Measurements from ENCODE around the gene LYSMD2. TPM values are rescaled to one million over a fixed set of nuclear protein-coding genes. Genes with fewer than 3 reads are reported as not detected.

LYSMD2 gene
- total and polyA plus RNA-seq, 9 of the 15 experiments (the other 6 are each of a cell fraction or from before 2014, with no cell fraction given): 4.3 to 30.3 (median 9.8) TPM

- BruUV-seq (replicated peaks): no TSS peak
- TF ChIP-seq POLR2A (conservative IDR thresholded peaks at IDR 0.05) (no peak), FOXO4 (CRISPR knock-in tag; IDR thresholded peaks at IDR 0.05) (no peak), ZBTB5 (IDR thresholded peaks at IDR 0.05) (no peak), ETV6 (IDR thresholded peaks at IDR 0.05; ENCODE audit: borderline replicate concordance in 1 of 2, low read depth in 2 of 2, low read length in 1 of 2) (no peak), ETV6 (CRISPR knock-in tag; IDR thresholded peaks at IDR 0.05; ENCODE audit: borderline replicate concordance) (no peak), YY1 (IDR thresholded peaks at IDR 0.05; ENCODE audit: borderline replicate concordance in 1 of 3, control insufficient read depth in 1 of 3, extremely low read depth in 1 of 3, insufficient read depth in 3 of 3, insufficient read length in 1 of 3, insufficient replicate concordance in 2 of 3, low read depth in 1 of 3, low read length in 2 of 3) (no peak), TFAM (CRISPR knock-in tag; conservative IDR thresholded peaks at IDR 0.05) (no peak), ZNF655 (CRISPR knock-in tag; IDR thresholded peaks at IDR 0.05) (no peak), TOE1 (IDR thresholded peaks at IDR 0.05; ENCODE audit: borderline replicate concordance) (no peak), TOE1 (CRISPR knock-in tag; IDR thresholded peaks at IDR 0.05; ENCODE audit: borderline replicate concordance, low read depth) (no peak), ETS2 (tag; IDR thresholded peaks at IDR 0.05; ENCODE audit: borderline replicate concordance, poor library complexity, severe bottlenecking) (no peak)
- TF ChIP-seq, protein P1, sequence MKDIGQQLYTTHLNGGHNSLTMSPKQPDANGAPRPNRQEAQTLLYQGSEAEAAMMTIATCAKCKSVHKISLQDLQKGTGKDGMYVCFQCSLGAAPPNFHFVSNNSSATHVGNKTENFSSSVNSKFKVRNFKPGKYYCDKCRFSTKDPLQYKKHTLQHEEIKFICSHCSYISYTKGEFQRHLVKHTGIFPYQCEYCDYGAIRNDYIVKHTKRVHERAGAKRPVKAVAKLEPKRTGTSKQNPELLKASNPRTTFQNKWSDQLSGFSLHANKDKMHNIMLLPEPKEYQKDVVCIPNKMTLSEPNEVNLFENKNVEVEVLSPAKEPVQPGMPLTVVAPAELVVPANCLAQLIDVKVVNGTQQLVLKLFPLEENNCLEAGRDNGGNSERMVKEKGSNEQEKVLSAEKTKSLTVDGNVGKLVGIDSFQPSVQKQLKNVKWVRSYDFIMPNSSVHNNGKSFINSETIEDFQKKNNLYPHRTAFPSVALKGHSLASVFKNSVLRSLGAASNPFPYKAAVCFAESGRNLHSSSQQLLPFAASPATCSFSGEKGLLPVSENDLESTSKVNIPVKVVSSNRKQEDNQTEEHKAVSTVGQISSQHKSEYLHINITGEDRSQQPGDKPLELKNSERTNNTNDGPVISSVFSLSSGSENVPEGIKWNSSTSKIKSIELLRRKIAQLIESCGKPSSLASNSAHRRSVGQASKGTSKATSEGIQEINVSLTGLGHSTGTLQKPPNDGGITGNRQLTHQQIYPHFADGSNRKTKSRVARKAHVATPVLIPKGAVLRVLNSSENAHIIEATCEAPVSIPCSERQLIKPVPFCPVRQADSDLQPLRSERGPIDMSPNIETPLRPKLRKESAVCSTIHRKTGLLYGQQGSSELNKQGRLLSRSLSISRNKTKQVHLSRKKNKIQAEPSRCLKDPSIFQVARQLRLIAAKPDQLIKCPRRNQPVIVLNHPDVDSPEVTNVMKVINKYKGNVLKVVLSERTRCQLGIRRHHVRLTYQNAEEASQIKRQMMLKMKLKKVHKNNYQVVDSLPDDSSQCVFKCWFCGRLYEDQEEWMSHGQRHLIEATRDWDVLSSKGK (CRISPR knock-in tag; IDR thresholded peaks at IDR 0.05): no peak
These were observed 49.9 kb downstream of the LYSMD2 start for GRCh38 chr15:51687565-51687964.

More at GRCh38 chr15:51687565-51687964, 49.9 kb downstream of the LYSMD2 start:
- in situ Hi-C loops (cut with MboI) (no loop called here), intact Hi-C loops (cut with micrococcal nuclease) (loop anchor here (5.0 kb wide), 2 partner anchors 35 to 40 kb away; no protein-coding TSS in a partner anchor)
- ChIA-PET POLR2A (interaction anchor here (1.1 to 1.2 kb wide), 2 partner anchors 10 to 15 kb away, joined by 3 read pairs; no protein-coding TSS in a partner anchor), CTCF (ENCODE audit: low intra/inter-chr PET ratio) (no interaction called here)
- WGBS (ENCODE audit: insufficient coverage, low coverage, missing lambda C conversion rate): 0% methylated on average over 1 of the region's 1 CpG
- FAIRE-seq (no peak), DNase-seq (ENCODE audit: extremely low read depth in 1 of 4, low spot score in 3 of 4) (no peak), ATAC-seq (no peak)
- H3K9me3 ChIP-seq (replicated peaks; ENCODE audit: control insufficient read depth, insufficient read depth, low read depth, low read length): no peaks in the 10 kb centered on the region
- H3K9ac ChIP-seq (ENCODE audit: insufficient read depth in 1 of 2, low read depth in 2 of 2, low read length in 2 of 2): no peak overlapping the region
- H3K4me3 ChIP-seq: no peak overlapping the region
- H4K20me1 ChIP-seq (replicated peaks; ENCODE audit: control insufficient read depth, insufficient read depth, low read length): no peaks in the 10 kb centered on the region
- H3K9me1 ChIP-seq (ENCODE audit: control insufficient read depth, insufficient read depth, low read length): no peaks in the 10 kb centered on the region
- no peak overlapping the region for H2AFZ ChIP-seq (ENCODE audit: low read depth, low read length)
- peaks cover 2% of the 10 kb centered on the region; the same call in 1 of the 3 replicates for H3K36me3 ChIP-seq (ENCODE audit: control insufficient read depth, insufficient read depth, low read length)
- no peaks in the 10 kb centered on the region for H3K27me3 ChIP-seq (ENCODE audit: control insufficient read depth in 2 of 2, insufficient read depth in 2 of 2, low read length in 2 of 2)
- H3K4me2 ChIP-seq (ENCODE audit: insufficient read depth, low read length): no peak overlapping the region
- no peaks in the 10 kb centered on the region for H3K79me2 ChIP-seq (ENCODE audit: control insufficient read depth, insufficient read depth, low read length)
- H3K4me1 ChIP-seq (replicated peaks in 1 of 2; ENCODE audit: control insufficient read depth in 2 of 2, insufficient read depth in 2 of 2, low read length in 2 of 2): peaks cover 0 to 11% of the 10 kb centered on the region in 2 experiments; a peak in 3 of 5 replicates
- H3K27ac ChIP-seq (ENCODE audit: extremely low read depth, low read depth, low read length): no peak overlapping the region

Measured in K562 (cell line).